ENCODE data around the gene HOXA4. TPM values are rescaled to one million over a fixed set of nuclear protein-coding genes. Genes with fewer than 3 reads are reported as not detected.

The HOXA4 gene
- total RNA-seq, 2 donors from 2014 or later, result 0.55 TPM; not detected in 1

- Mint-ChIP-seq H3K4me3 (peak within 1 kb of the TSS; percentile 75), H3K4me1 (ENCODE audit: low read depth in 2 of 2) (peaks cover 29% of the 10 kb centered on the region in 2 donors), H3K27ac (peak within 1 kb of the TSS in 1 of 2 donors; percentile 47), H3K36me3 (peaks cover 6% of the 10 kb centered on the region), H3K27me3 (peaks cover 48 to 49% of the 10 kb centered on the region in 2 donors), H3K9me3 (no peaks in the 10 kb centered on the region)
- DNase-seq (ENCODE audit: low spot score) (peak; percentile 62), ATAC-seq (peak; percentile 53 to 58)
Observed at GRCh38 chr7:27165089-27165995, 34.8 kb upstream of the HOXA4 start, which contains the start of gene HOXA9. HOXA9 (minus strand) TSS chr7:27165537; CDS start chr7:27165457, 80 bp downstream.

- H3K4me3 Mint-ChIP-seq, result peak overlapping the region; percentile 71
Observed at GRCh38 chr7:27164367-27165088, 34.0 kb upstream of the HOXA4 start.

GRCh38 chr7:27164045-27164366, 33.4 kb upstream of the HOXA4 start:
- Mint-ChIP-seq H3K36me3 (peaks cover 6% of the 10 kb centered on the region), H3K27me3 (peaks cover 53 to 55% of the 10 kb centered on the region in 2 donors), H3K27ac (no peak overlapping the region), H3K4me3 (peak overlapping the region; percentile 71), H3K9me3 (no peaks in the 10 kb centered on the region), H3K4me1 (ENCODE audit: low read depth in 2 of 2) (peaks cover 32 to 33% of the 10 kb centered on the region in 2 donors)
- no peak for DNase-seq (ENCODE audit: low spot score)
- ATAC-seq, result no peak

More at GRCh38 chr7:27164367-27165088, 34.0 kb upstream of the HOXA4 start:
- H3K27me3 Mint-ChIP-seq, result peaks cover 49 to 52% of the 10 kb centered on the region in 2 donors
- no peak overlapping the region for H3K27ac Mint-ChIP-seq
- ATAC-seq, result peak in 1 of 2 donors; percentile 4
- no peaks in the 10 kb centered on the region for H3K9me3 Mint-ChIP-seq
- DNase-seq (ENCODE audit: low spot score), result peak; percentile 56
- peaks cover 6% of the 10 kb centered on the region for H3K36me3 Mint-ChIP-seq
- peaks cover 32% of the 10 kb centered on the region in 2 donors for H3K4me1 Mint-ChIP-seq (ENCODE audit: low read depth in 2 of 2)

GRCh38 chr7:27163288-27164044, 32.9 kb upstream of the HOXA4 start:
- H3K4me1 Mint-ChIP-seq (ENCODE audit: low read depth in 2 of 2), result peaks cover 27% of the 10 kb centered on the region in 2 donors
- H3K27me3 Mint-ChIP-seq, result peaks cover 51 to 55% of the 10 kb centered on the region in 2 donors
- peak overlapping the region; percentile 71 for H3K4me3 Mint-ChIP-seq
- DNase-seq (ENCODE audit: low spot score) (no peak), ATAC-seq (no peak)
- H3K27ac Mint-ChIP-seq, result no peak overlapping the region
- H3K36me3 Mint-ChIP-seq, result peaks cover 1% of the 10 kb centered on the region
- H3K9me3 Mint-ChIP-seq, result no peaks in the 10 kb centered on the region

GRCh38 chr7:27162561-27163287, 32.2 kb upstream of the HOXA4 start:
- Mint-ChIP-seq H3K4me3 (no peak overlapping the region), H3K4me1 (ENCODE audit: low read depth in 2 of 2) (peaks cover 32 to 33% of the 10 kb centered on the region in 2 donors), H3K27ac (no peak overlapping the region), H3K9me3 (no peaks in the 10 kb centered on the region), H3K36me3 (no peaks in the 10 kb centered on the region), H3K27me3 (peaks cover 52 to 59% of the 10 kb centered on the region in 2 donors)
- DNase-seq (ENCODE audit: low spot score), result no peak
- no peak for ATAC-seq

GRCh38 chr7:27161721-27162560, 31.4 kb upstream of the HOXA4 start:
- DNase-seq (ENCODE audit: low spot score) (no peak), ATAC-seq (no peak)
- no peaks in the 10 kb centered on the region for H3K36me3 Mint-ChIP-seq
- peaks cover 30 to 31% of the 10 kb centered on the region in 2 donors for H3K4me1 Mint-ChIP-seq (ENCODE audit: low read depth in 2 of 2)
- H3K27me3 Mint-ChIP-seq, result peaks cover 53 to 59% of the 10 kb centered on the region in 2 donors
- H3K4me3 Mint-ChIP-seq, result no peak overlapping the region
- H3K27ac Mint-ChIP-seq, result no peak overlapping the region
- no peaks in the 10 kb centered on the region for H3K9me3 Mint-ChIP-seq

- no peak overlapping the region for H3K27ac Mint-ChIP-seq
- H3K27me3 Mint-ChIP-seq, result peaks cover 54 to 56% of the 10 kb centered on the region in 2 donors
- DNase-seq (ENCODE audit: low spot score) (no peak), ATAC-seq (no peak)
- peak overlapping the region; percentile 79 for H3K4me3 Mint-ChIP-seq
- H3K36me3 Mint-ChIP-seq, result no peaks in the 10 kb centered on the region
- no peaks in the 10 kb centered on the region for H3K9me3 Mint-ChIP-seq
- peaks cover 29 to 35% of the 10 kb centered on the region in 2 donors for H3K4me1 Mint-ChIP-seq (ENCODE audit: low read depth in 2 of 2)
Observed at GRCh38 chr7:27161214-27161720, 30.7 kb upstream of the HOXA4 start.

GRCh38 chr7:27160546-27161213, 30.1 kb upstream of the HOXA4 start:
- H3K4me1 Mint-ChIP-seq (ENCODE audit: low read depth in 2 of 2), result peaks cover 28 to 36% of the 10 kb centered on the region in 2 donors

GRCh38 chr7:27160145-27160545, 29.6 kb upstream of the HOXA4 start:
- no peak overlapping the region for H3K27ac Mint-ChIP-seq
- peaks cover 56 to 58% of the 10 kb centered on the region in 2 donors for H3K27me3 Mint-ChIP-seq
- ATAC-seq, result peak; percentile 22 to 24
- peak overlapping the region; percentile 69 for H3K4me3 Mint-ChIP-seq
- peak; percentile 60 for DNase-seq (ENCODE audit: low spot score)
- no peaks in the 10 kb centered on the region for H3K9me3 Mint-ChIP-seq
- H3K4me1 Mint-ChIP-seq (ENCODE audit: low read depth in 2 of 2), result peaks cover 30 to 36% of the 10 kb centered on the region in 2 donors
- no peaks in the 10 kb centered on the region for H3K36me3 Mint-ChIP-seq

More at GRCh38 chr7:27160546-27161213, 30.1 kb upstream of the HOXA4 start:
- Mint-ChIP-seq H3K27me3 (peaks cover 55% of the 10 kb centered on the region in 2 donors), H3K4me3 (peak overlapping the region; percentile 79), H3K9me3 (no peaks in the 10 kb centered on the region), H3K36me3 (no peaks in the 10 kb centered on the region), H3K27ac (no peak overlapping the region)
- ATAC-seq (peak; percentile 71 to 80), DNase-seq (ENCODE audit: low spot score) (peak; percentile 84)

- peaks cover 35 to 38% of the 10 kb centered on the region in 2 donors for H3K4me1 Mint-ChIP-seq (ENCODE audit: low read depth in 2 of 2)
- H3K27ac Mint-ChIP-seq, result no peak overlapping the region
- DNase-seq (ENCODE audit: low spot score), result no peak
- H3K27me3 Mint-ChIP-seq, result peaks cover 58 to 64% of the 10 kb centered on the region in 2 donors
- H3K9me3 Mint-ChIP-seq, result no peaks in the 10 kb centered on the region
- ATAC-seq, result no peak
- no peaks in the 10 kb centered on the region for H3K36me3 Mint-ChIP-seq
- peak overlapping the region; percentile 69 for H3K4me3 Mint-ChIP-seq
Observed at GRCh38 chr7:27159266-27160144, 28.9 kb upstream of the HOXA4 start.

Data from natural killer cell treated with Interleukin-12 subunit alpha and Interleukin-12 subunit beta and Interleukin-15 and Interleukin-18, amount 100 ng/mL, for 72 hours (primary cell).